Measurements from ENCODE around the gene OPCML. TPM values are rescaled to one million over a fixed set of nuclear protein-coding genes. Genes with fewer than 3 reads are reported as not detected.

Gene OPCML
- total and polyA plus RNA-seq, 2 experiments from 2014 or later = 1.2 to 4.4 TPM

- Mint-ChIP-seq H3K4me3 (no peak overlapping the region), H3K4me1 (peaks cover 3% of the 10 kb centered on the region; the same call in 2 of the 3 replicates), H3K36me3 (ENCODE audit: low read depth) (no peaks in the 10 kb centered on the region; the same call in 2 of the 3 replicates), H3K27ac (no peak overlapping the region), H3K27me3 (ENCODE audit: insufficient read depth, low read depth, poor library complexity) (peaks cover 22% of the 10 kb centered on the region), H3K9me3 (no peaks in the 10 kb centered on the region)
- H4K20me1 ChIP-seq (replicated peaks; ENCODE audit: insufficient read depth) = no peaks in the 10 kb centered on the region; the same call in 1 of the 2 replicates
- H3K9me2 ChIP-seq (ENCODE audit: insufficient read depth) = no peaks in the 10 kb centered on the region
- 0 out of 2 replicates have a peak, but pooled peaks cover 2% of the 10 kb centered on the region for H3F3A ChIP-seq (replicated peaks; ENCODE audit: low read depth)
- ATAC-seq (no peak), DNase-seq (ENCODE audit: low spot score) (no peak)
- no peak overlapping the region for H3K4me3 ChIP-seq
- H3K4me1 ChIP-seq (ENCODE audit: insufficient read depth) = 0 out of 2 replicates have a peak, but pooled peaks cover 4% of the 10 kb centered on the region
- H3K36me3 ChIP-seq (ENCODE audit: insufficient read depth) = no peaks in the 10 kb centered on the region
- TF ChIP-seq ZNF114 (CRISPR knock-in tag; IDR thresholded peaks at IDR 0.05) (no peak), ZNF462 (CRISPR knock-in tag; IDR thresholded peaks at IDR 0.05) (no peak), NANOG (IDR thresholded peaks at IDR 0.05; ENCODE audit: borderline replicate concordance) (no peak), EZH2phosphoT487 (IDR thresholded peaks at IDR 0.05; ENCODE audit: unreplicated experiment) (no peak), STAT1 (IDR thresholded peaks at IDR 0.05; ENCODE audit: unreplicated experiment) (no peak), EZH2 (IDR thresholded peaks at IDR 0.05; ENCODE audit: low read depth, unreplicated experiment) (no peak), ZNF331 (CRISPR knock-in tag; IDR thresholded peaks at IDR 0.05; ENCODE audit: low read depth) (no peak), JUNB (IDR thresholded peaks at IDR 0.05; ENCODE audit: unreplicated experiment) (no peak), REST (IDR thresholded peaks at IDR 0.05; ENCODE audit: unreplicated experiment) (no peak), CREB1 (CRISPR knock-in tag; IDR thresholded peaks at IDR 0.05; ENCODE audit: low read depth) (no peak), CTCF (conservative IDR thresholded peaks at IDR 0.05; ENCODE audit: low read depth in 2 of 2) (no peak), ETS1 (IDR thresholded peaks at IDR 0.05) (no peak), POLR2AphosphoS5 (IDR thresholded peaks at IDR 0.05; ENCODE audit: low read depth) (no peak)
- no peak overlapping the region for H3K27ac ChIP-seq (ENCODE audit: low read depth)
- H2AFZ ChIP-seq = no peak overlapping the region
- H3K79me2 ChIP-seq (replicated peaks; ENCODE audit: insufficient read depth) = no peaks in the 10 kb centered on the region
- H3K27me3 ChIP-seq (ENCODE audit: insufficient read depth) = peaks cover 17% of the 10 kb centered on the region
- H3K4me2 ChIP-seq = no peak overlapping the region
Measured at GRCh38 chr11:132948252-132948651, 584.0 kb downstream of the OPCML start.

Measured in GM23338 (cell line).